ENCODE results near the gene DOCK1.

Gene DOCK1

DNA sequence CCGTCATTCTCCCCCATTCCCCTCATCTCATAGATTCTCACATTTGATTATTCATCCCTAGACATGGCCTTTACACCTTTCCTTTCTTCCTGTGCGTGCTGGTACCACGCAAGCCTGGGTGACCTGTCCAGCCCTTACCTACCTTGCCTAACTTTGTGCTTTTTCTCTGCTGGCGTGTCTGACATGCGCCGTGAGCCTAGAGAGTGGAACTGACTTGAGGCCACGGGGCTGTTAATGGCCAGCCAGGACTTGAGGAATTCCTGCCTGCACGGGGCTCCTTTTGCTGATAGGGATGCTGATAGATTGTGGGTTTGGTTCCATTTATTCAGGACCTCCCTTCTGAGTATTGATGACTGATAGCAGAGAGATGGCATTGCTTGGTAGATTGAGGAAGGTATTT lies 134.2 kb downstream of the DOCK1 start:
- H3K4me3 ChIP-seq (ENCODE audit: low read depth, low read length): no peak overlapping the region
- H3K9ac ChIP-seq (ENCODE audit: low read depth, low read length): no peak overlapping the region
- no peaks in the 10 kb centered on the region for H3K27me3 ChIP-seq (ENCODE audit: control insufficient read depth, insufficient read depth, low read length)
- no peaks in the 10 kb centered on the region for H3K4me1 ChIP-seq (ENCODE audit: control insufficient read depth, insufficient read depth, low read length)
- peaks cover 77% of the 10 kb centered on the region for H3K36me3 ChIP-seq (ENCODE audit: control insufficient read depth, insufficient read depth, low read length)
- no peaks in the 10 kb centered on the region for H3K9me3 ChIP-seq (ENCODE audit: control insufficient read depth, insufficient read depth, low read length)
- no peak overlapping the region for H3K27ac ChIP-seq (ENCODE audit: low read depth, low read length)

DNA sequence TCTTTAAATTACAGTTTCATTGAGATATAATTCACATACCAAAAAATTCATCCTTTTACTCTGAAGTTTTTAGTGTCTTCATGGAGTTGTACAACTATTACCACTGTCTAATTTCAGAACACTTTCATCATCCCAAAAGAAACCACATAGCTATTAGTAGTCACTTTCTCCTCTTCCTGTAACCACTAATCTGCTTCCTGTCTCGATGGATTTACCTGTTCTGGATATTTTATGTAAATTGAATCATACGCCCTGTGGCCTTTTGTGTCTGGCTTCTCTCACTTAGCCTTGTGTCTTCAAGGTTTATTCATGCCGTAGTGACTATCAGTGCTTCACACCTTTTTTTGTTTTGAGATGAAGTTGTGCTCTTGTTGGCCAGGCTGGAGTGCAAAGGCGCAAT lies 135.5 kb downstream of the DOCK1 start:
- no peak overlapping the region for H3K27ac ChIP-seq (ENCODE audit: low read depth, low read length)
- H3K36me3 ChIP-seq (ENCODE audit: control insufficient read depth, insufficient read depth, low read length): peaks cover 73% of the 10 kb centered on the region
- H3K9ac ChIP-seq (ENCODE audit: low read depth, low read length): no peak overlapping the region
- H3K4me1 ChIP-seq (ENCODE audit: control insufficient read depth, insufficient read depth, low read length): no peaks in the 10 kb centered on the region
- H3K9me3 ChIP-seq (ENCODE audit: control insufficient read depth, insufficient read depth, low read length): no peaks in the 10 kb centered on the region
- no peaks in the 10 kb centered on the region for H3K27me3 ChIP-seq (ENCODE audit: control insufficient read depth, insufficient read depth, low read length)
- no peak overlapping the region for H3K4me3 ChIP-seq (ENCODE audit: low read depth, low read length)

DNA sequence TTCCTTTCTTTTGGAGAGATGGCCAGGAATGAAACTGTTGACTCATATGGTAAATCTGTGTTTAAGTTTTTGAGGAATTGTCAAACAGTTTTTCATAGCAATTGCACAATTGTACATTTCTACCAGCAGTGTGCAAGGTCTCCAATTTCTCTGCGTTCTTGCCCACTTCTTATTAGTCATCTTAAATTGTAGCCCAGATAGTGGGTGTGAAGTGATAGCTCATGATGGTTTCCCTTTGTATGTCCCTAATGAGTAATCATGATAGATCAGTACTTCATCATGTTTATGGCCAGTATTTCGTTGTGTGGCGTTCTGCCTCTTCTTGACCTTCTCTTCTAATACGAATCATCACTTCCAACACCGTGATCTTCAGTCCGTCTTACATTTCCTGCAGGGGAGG lies 136.3 kb downstream of the DOCK1 start:
- Histone ChIP-seq H3K9me3 (ENCODE audit: control insufficient read depth, insufficient read depth, low read length) (no peaks in the 10 kb centered on the region), H3K9ac (ENCODE audit: low read depth, low read length) (no peak overlapping the region), H3K27ac (ENCODE audit: low read depth, low read length) (no peak overlapping the region), H3K4me1 (ENCODE audit: control insufficient read depth, insufficient read depth, low read length) (no peaks in the 10 kb centered on the region), H3K27me3 (ENCODE audit: control insufficient read depth, insufficient read depth, low read length) (no peaks in the 10 kb centered on the region), H3K36me3 (ENCODE audit: control insufficient read depth, insufficient read depth, low read length) (peaks cover 78% of the 10 kb centered on the region), H3K4me3 (ENCODE audit: low read depth, low read length) (no peak overlapping the region)

DNA sequence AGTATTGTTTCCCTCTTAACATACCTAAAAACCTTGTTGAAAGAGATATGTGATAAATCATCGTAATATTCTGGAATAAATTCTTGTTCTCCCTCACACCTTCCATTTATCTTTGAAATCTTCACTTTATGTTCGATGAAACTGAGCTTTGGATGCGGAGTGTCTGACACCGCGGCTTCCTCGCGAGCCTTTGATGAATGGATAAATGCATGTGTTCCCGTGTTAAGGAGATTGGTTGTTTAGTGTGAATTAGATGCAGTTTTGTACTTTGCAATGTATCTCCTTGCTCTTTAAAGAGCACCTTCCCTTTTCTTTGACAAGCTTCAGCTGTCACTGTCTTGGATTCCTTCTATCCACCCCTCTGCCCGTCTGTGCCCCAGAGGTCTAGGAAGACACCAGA lies 138.1 kb downstream of the DOCK1 start:
- Histone ChIP-seq H3K9me3 (ENCODE audit: control insufficient read depth, insufficient read depth, low read length) (no peaks in the 10 kb centered on the region), H3K4me1 (ENCODE audit: control insufficient read depth, insufficient read depth, low read length) (no peaks in the 10 kb centered on the region), H3K27me3 (ENCODE audit: control insufficient read depth, insufficient read depth, low read length) (no peaks in the 10 kb centered on the region), H3K9ac (ENCODE audit: low read depth, low read length) (no peak overlapping the region), H3K27ac (ENCODE audit: low read depth, low read length) (no peak overlapping the region), H3K36me3 (ENCODE audit: control insufficient read depth, insufficient read depth, low read length) (peaks cover 72% of the 10 kb centered on the region), H3K4me3 (ENCODE audit: low read depth, low read length) (no peak overlapping the region)

DNA sequence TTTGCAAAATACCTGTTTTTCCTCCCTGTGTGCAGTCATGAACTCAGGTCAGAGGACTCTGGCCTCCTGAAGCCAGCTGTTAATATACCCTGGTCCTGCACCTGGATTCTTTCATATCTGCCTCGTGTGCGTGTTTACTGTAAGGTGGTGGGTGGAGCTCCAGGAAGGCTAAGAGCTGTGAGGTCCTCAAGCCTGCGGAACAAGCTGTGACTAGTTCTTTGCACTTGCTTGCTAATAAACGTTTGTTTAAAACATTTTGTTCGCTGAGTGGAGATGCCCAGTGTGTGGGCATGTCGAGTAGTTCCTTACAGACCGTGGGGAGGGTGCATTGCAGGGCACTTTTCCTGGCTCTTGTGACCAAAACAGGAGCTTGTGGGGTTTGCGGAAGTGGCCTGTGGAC lies 139.0 kb downstream of the DOCK1 start:
- Histone ChIP-seq H3K36me3 (ENCODE audit: control insufficient read depth, insufficient read depth, low read length) (peaks cover 63% of the 10 kb centered on the region), H3K4me1 (ENCODE audit: control insufficient read depth, insufficient read depth, low read length) (no peaks in the 10 kb centered on the region), H3K9ac (ENCODE audit: low read depth, low read length) (no peak overlapping the region), H3K27me3 (ENCODE audit: control insufficient read depth, insufficient read depth, low read length) (no peaks in the 10 kb centered on the region), H3K27ac (ENCODE audit: low read depth, low read length) (no peak overlapping the region), H3K4me3 (ENCODE audit: low read depth, low read length) (no peak overlapping the region), H3K9me3 (ENCODE audit: control insufficient read depth, insufficient read depth, low read length) (no peaks in the 10 kb centered on the region)

DNA sequence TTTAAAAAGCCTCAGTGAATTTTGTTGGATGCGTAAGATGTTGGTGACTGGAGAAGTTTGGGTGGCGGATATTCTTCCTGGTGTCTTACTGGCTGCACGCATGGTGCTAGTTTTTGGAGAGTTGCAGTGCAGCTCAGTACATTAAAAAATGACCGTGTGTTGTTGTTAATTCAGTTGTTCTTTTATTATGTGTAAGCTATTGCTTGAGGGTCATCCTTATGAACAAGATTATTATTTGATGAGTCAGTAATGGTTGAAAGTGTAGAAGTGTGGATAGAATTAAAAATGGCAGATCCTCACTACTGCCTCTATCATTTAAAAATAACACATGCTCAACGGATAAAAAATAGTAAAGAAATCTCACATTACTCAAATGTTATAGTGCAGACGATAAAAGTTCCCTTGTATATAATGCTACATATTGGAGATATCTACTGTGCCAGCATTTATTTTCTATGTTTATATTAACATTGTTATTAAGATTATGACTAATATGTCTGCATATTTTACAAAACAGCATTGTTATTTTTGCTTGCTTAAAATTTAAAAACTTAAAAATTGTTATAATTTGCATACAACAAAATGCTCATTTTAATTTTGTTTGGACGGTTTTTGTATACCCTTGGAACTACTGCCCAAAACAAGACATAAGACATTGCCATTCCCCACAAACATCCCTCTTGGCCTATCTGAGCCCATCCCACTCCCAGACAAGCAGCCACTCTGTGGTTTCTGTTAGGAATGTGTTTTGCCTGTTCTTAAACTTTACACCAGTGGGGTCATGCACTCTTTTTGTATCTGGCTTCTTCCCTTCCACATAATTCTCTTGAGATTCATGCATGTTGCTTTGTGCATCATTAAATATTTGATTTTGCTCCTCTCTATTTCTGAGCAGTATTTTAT lies 142.0 kb downstream of the DOCK1 start:
- H3K9me3 ChIP-seq (ENCODE audit: control insufficient read depth, insufficient read depth, low read length): no peaks in the 10 kb centered on the region
- no peak overlapping the region for H3K4me3 ChIP-seq (ENCODE audit: low read depth, low read length)
- H3K4me1 ChIP-seq (ENCODE audit: control insufficient read depth, insufficient read depth, low read length): no peaks in the 10 kb centered on the region
- no peaks in the 10 kb centered on the region for H3K27me3 ChIP-seq (ENCODE audit: control insufficient read depth, insufficient read depth, low read length)
- peaks cover 34% of the 10 kb centered on the region for H3K36me3 ChIP-seq (ENCODE audit: control insufficient read depth, insufficient read depth, low read length)
- H3K9ac ChIP-seq (ENCODE audit: low read depth, low read length): no peak overlapping the region
- no peak overlapping the region for H3K27ac ChIP-seq (ENCODE audit: low read depth, low read length)

DNA sequence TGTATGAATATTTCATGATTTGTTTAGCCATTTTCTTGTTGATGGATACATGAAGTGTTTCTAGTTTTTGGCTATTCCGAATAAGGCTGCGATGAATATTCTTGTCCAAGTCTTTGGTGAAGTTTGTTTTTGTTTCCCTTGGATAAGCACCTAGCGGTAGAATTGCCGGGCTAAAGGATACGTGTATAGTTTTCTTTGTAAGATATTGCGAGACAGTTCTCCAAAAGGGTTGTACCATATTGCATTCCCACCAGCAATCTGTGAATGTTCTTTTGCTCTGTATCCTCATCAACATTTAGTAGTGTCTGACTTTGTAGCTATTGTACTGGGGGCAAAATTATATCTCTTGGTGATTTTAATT lies 142.6 kb downstream of the DOCK1 start:
- H3K36me3 ChIP-seq (ENCODE audit: control insufficient read depth, insufficient read depth, low read length): peaks cover 32% of the 10 kb centered on the region
- no peaks in the 10 kb centered on the region for H3K9me3 ChIP-seq (ENCODE audit: control insufficient read depth, insufficient read depth, low read length)
- no peaks in the 10 kb centered on the region for H3K4me1 ChIP-seq (ENCODE audit: control insufficient read depth, insufficient read depth, low read length)
- H3K9ac ChIP-seq (ENCODE audit: low read depth, low read length): no peak overlapping the region
- no peak overlapping the region for H3K4me3 ChIP-seq (ENCODE audit: low read depth, low read length)
- no peaks in the 10 kb centered on the region for H3K27me3 ChIP-seq (ENCODE audit: control insufficient read depth, insufficient read depth, low read length)
- H3K27ac ChIP-seq (ENCODE audit: low read depth, low read length): no peak overlapping the region

DNA sequence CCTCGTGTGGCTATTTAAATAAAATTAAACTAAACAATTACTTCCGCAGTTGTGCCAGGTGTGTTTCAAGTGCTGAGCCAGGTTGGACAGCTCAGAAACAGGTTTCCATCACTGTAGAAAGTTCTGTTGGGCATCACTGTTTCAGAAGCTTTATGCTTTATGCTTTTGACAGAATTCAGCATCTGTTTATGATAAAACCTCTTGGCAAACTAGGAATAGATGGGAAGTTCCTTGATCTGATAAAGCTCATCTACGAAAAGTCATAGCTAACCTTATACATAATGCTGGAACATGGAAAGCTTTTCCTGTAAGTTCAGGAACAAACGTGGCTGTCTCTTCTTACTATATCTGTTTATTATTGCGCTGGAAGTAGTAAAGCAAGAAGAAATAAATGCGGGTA lies 143.4 kb downstream of the DOCK1 start:
- Histone ChIP-seq H3K27me3 (ENCODE audit: control insufficient read depth, insufficient read depth, low read length) (no peaks in the 10 kb centered on the region), H3K27ac (ENCODE audit: low read depth, low read length) (no peak overlapping the region), H3K9ac (ENCODE audit: low read depth, low read length) (no peak overlapping the region), H3K9me3 (ENCODE audit: control insufficient read depth, insufficient read depth, low read length) (no peaks in the 10 kb centered on the region), H3K4me1 (ENCODE audit: control insufficient read depth, insufficient read depth, low read length) (no peaks in the 10 kb centered on the region), H3K36me3 (ENCODE audit: control insufficient read depth, insufficient read depth, low read length) (peaks cover 25% of the 10 kb centered on the region), H3K4me3 (ENCODE audit: low read depth, low read length) (no peak overlapping the region)

DNA sequence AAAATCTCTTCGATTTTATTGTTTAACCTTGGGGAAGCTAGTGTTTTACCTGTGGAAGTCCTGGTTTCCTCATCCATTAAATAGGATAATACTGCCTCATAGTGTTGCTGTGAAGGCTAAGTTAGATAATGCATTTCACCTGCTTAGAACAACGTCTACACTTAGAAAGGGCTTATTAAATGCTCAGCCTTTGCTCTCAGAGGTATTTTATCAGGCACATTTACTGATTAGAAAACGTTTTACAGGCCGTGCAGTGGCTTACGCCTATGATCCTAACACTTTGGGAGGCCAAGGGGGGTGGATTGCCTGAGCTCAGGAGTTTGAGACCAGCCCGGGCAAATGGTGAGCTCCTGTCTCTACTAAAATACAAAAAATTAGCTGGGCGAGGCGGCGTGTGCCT lies 146.8 kb downstream of the DOCK1 start:
- Histone ChIP-seq H3K4me3 (ENCODE audit: low read depth, low read length) (no peak overlapping the region), H3K36me3 (ENCODE audit: control insufficient read depth, insufficient read depth, low read length) (peaks cover 19% of the 10 kb centered on the region; the same call in 1 of the 2 replicates), H3K9ac (ENCODE audit: low read depth, low read length) (no peak overlapping the region), H3K4me1 (ENCODE audit: control insufficient read depth, insufficient read depth, low read length) (no peaks in the 10 kb centered on the region), H3K27ac (ENCODE audit: low read depth, low read length) (no peak overlapping the region), H3K27me3 (ENCODE audit: control insufficient read depth, insufficient read depth, low read length) (no peaks in the 10 kb centered on the region), H3K9me3 (ENCODE audit: control insufficient read depth, insufficient read depth, low read length) (no peaks in the 10 kb centered on the region)

DNA sequence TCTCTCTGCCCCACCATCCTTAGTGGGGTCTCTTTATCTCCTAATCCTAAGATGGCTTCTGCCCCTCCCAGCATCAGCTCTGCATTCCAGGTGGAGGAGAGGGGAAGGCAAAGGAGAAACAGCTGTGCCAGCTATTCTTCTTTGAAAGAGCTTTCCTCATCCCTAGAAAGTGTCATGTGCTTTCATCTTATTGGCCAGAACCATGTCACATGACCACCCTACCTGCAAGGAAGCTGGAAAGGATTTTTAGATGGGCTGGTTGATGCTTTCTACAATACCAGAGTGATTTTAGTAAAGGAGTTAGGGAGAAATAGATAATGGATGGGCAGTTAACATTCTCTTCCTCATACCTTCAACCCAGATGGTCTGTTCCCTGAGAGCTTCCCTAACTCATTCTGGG lies 150.0 kb downstream of the DOCK1 start:
- Histone ChIP-seq H3K36me3 (ENCODE audit: control insufficient read depth, insufficient read depth, low read length) (peaks cover 19% of the 10 kb centered on the region; the same call in 1 of the 2 replicates), H3K9ac (ENCODE audit: low read depth, low read length) (no peak overlapping the region), H3K9me3 (ENCODE audit: control insufficient read depth, insufficient read depth, low read length) (0 out of 2 replicates have a peak, but pooled peaks cover 5% of the 10 kb centered on the region), H3K27me3 (ENCODE audit: control insufficient read depth, insufficient read depth, low read length) (no peaks in the 10 kb centered on the region), H3K4me1 (ENCODE audit: control insufficient read depth, insufficient read depth, low read length) (no peaks in the 10 kb centered on the region), H3K27ac (ENCODE audit: low read depth, low read length) (no peak overlapping the region), H3K4me3 (ENCODE audit: low read depth, low read length) (no peak overlapping the region)

DNA sequence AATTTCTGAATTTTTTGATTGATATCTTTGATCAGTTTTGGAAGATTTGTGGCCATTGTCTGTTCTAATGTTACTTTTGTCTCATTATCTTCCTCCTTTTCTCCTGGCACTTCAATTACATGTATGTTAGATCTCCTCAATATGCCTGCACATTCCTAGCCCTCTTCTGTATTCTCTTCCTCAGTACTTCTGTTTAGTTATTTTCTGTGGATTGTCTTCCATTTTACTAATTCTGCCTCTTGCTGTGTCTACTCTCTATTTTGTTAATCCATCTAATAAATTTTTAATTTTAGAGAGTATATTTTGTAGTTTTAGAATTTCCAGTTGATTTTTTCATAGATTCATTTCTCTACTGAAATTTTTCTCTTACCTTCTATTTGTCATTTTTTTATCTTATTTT lies 154.1 kb downstream of the DOCK1 start:
- peaks cover 25% of the 10 kb centered on the region for H3K36me3 ChIP-seq (ENCODE audit: control insufficient read depth, insufficient read depth, low read length)
- no peaks in the 10 kb centered on the region for H3K4me1 ChIP-seq (ENCODE audit: control insufficient read depth, insufficient read depth, low read length)
- no peak overlapping the region for H3K27ac ChIP-seq (ENCODE audit: low read depth, low read length)
- H3K27me3 ChIP-seq (ENCODE audit: control insufficient read depth, insufficient read depth, low read length): no peaks in the 10 kb centered on the region
- H3K4me3 ChIP-seq (ENCODE audit: low read depth, low read length): no peak overlapping the region
- 0 out of 2 replicates have a peak, but pooled peaks cover 5% of the 10 kb centered on the region for H3K9me3 ChIP-seq (ENCODE audit: control insufficient read depth, insufficient read depth, low read length)
- H3K9ac ChIP-seq (ENCODE audit: low read depth, low read length): no peak overlapping the region

Data from HUES48 (cell line).